8988T (cell line): ENCODE measurements around the gene KNTC1.
"Not testable (repeated sequence)": the region's sequence is repeated elsewhere in the genome, so short reads cannot be mapped to it uniquely, and the experiment has no call there.

ENCODE experiments used
- DNase-seq: peaks from one replicate; pipeline ENCODE4 v3.0.0; 2011

Gene KNTC1

GRCh38 chr12:122513028-122513427 lies 14.0 kb upstream of the KNTC1 start:
- not testable (repeated sequence) for DNase-seq

DNA sequence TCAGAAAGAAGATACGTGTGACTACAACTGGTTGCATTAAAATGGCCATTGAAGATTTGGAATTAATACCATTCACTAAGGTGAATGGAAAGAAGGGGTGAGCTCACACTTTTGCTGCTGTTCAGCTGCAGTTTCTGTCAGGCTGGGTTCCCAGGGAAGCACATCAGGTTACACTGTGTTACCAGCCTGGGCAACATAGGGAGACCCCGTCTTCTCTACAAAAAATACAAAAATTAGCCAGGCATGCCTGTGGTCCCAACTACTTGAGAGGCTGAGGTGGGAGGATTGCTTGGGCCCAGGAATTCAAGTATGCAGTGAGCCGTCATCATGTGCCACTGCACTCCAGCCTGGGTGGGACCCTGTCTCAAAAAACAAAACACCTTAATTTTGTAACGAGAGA lies 13.4 kb upstream of the KNTC1 start:
- no peak for DNase-seq

GRCh38 chr12:122515275-122515674 lies 11.8 kb upstream of the KNTC1 start:
- DNase-seq: no peak

GRCh38 chr12:122516544-122517361 lies 10.3 kb upstream of the KNTC1 start:
- no peak for DNase-seq

- no peak for DNase-seq
Measured at GRCh38 chr12:122517877-122518276, 9.2 kb upstream of the KNTC1 start.

GRCh38 chr12:122518908-122519307 lies 8.1 kb upstream of the KNTC1 start:
- DNase-seq: no peak

DNA sequence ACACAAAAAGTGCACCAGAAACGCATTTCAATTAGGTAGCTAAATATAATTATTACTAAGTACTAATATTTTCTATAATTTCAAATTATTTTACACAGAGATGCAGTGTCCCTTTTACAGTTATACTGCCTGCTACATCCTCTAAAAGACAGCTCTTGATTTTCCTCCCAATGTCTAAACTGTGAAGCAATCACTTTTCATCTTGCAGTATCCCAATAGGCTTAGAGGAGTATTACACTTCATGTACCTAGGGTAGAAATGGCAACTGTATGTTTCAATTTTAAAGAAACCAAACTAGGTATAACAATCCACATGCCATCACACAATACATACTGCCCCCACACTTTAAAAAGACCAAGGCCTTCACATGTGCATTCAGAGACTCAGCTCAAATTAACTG lies 7.6 kb upstream of the KNTC1 start:
- DNase-seq: no peak

- no peak for DNase-seq
Measured at GRCh38 chr12:122520676-122521075, 6.4 kb upstream of the KNTC1 start.

- DNase-seq: no peak
Measured at GRCh38 chr12:122523280-122523679, 3.8 kb upstream of the KNTC1 start.

DNA sequence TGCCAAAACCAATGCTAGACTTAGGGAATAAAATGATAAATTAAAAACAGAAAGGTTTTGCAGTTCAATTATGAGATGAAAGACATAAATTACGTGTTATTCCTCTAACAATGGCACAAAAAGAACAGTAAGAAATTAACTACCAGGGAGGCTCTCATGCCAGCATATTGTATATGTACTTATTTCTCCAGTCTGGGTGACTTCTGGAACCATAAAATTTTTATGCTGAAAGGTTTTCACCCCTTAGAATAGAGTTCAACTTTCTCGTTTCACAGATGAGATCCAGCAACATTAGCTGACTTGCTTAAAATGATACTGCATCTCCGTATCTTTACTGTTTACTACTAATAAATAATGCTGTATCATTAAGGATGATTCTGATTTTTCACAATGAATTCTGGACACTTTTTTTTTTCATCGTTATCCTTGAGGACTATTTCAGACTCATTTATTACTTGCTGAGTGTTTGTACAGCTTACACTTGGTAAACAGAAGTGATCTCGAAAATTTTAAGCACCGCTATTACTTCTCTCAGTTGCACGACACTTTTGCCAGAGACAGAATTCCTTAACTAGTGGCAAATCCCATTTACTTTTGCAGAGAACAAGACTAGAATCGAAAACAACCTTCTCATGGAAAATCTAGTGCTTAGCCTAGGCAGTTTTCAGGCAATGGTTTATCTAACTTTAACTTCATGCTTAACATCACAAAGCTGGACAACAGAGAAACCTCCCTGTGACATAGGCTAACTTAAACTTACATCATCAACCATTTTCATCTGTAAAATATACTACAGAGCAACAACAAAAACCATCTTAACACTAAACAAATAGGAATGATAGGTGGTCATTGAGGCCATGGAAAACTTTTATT lies 3.0 kb upstream of the KNTC1 start:
- DNase-seq: no peak

GRCh38 chr12:122527478-122527944 lies 462 bp downstream of the KNTC1 start:
- no peak for DNase-seq

DNA sequence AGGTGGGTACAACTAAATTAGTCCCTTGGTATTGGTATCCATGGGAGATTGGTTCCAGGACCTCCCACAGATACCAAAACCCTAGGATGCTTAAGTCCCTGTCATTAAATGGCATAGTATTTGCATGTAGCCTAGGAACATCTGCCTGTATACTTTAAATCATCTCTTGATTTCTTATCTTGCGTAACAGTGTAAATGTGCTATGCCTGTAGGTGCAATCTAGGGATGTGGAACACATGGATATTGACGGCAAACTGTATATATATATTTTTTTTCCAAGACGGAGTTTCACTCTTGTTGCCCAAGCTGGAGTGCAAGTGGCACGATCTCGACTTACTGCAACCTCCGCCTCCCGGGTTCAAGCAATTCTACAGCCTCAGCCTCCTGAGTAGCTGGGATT lies 1.5 kb downstream of the KNTC1 start:
- DNase-seq: no peak

GRCh38 chr12:122528992-122529391 lies 1.9 kb downstream of the KNTC1 start:
- DNase-seq: no peak

DNA sequence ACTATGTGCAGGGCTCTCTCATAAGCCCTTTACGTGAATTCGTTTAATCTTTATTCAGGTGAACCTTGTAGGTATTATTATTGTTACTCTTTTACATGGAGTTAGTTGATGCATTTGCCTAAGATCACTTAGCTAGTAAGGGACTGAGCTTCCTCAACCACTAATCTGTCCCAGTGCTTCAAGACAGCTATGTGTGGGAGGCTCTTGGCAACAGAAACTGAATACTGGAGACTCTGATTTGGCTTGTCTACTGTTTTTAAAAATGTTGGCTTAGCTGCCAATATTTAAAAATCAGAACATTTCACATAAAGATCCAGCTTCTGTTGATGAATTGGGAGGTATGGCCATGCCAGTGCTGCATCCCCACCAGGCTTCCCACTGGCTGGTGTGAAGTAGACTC lies 6.8 kb downstream of the KNTC1 start:
- DNase-seq: no peak

DNA sequence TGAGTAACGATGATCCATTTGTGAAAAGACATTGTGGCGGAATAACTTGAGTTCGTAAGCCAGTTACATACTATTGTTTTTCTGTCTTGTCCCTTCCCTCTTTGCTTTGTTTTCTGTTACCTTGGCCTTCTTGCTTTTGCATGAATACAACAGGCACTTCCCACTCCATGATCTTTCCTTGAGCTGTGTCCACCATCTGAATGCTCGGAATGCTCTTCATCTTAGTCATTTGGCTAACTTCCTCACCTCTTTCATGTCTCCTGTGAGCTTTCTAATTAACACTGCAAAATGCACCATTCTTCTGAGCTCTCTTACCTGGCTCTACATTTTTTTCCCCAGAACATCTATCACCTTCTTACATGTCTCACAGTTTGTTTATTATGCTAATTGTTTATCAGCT lies 10.0 kb downstream of the KNTC1 start:
- DNase-seq: no peak

- no peak for DNase-seq
Measured at GRCh38 chr12:122538496-122538895, 11.4 kb downstream of the KNTC1 start.

DNA sequence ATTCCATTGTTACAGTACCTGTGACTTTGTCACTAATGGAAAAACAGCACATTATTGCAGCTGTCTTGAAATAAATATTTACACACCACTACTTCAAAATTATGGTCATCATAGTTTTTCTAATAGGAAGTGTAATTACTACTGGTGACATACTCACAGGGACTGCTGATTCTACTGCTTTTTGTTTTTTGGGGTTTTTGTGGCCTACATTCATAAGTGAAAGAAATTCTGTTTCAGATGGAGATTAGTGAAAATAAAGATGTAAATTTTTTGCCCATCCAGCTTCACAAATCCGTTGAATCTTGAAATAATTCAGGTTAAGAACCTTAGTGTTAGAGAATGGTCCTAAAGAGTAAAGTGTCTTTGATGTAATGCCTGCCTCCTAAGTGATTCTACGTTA lies 17.5 kb downstream of the KNTC1 start:
- no peak for DNase-seq

DNA sequence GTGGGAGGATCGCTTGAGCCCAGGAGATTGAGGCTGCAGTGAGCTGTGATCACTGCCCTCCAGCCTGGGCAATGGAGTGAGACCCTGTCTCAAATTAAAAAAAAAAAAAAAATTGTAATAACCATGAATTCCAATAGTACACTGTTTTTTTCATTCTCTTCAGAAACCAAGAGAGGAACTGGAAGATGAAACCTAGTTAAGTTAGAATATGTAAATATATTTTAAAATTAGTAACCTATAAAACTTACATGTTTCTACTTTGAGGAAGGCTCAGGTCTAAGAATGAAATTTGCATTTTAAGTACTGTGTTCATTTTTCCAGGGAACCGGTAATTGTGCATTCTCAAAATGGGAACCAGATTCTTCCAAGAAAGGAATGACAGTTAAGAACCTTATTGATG lies 18.8 kb downstream of the KNTC1 start:
- DNase-seq: no peak

DNA sequence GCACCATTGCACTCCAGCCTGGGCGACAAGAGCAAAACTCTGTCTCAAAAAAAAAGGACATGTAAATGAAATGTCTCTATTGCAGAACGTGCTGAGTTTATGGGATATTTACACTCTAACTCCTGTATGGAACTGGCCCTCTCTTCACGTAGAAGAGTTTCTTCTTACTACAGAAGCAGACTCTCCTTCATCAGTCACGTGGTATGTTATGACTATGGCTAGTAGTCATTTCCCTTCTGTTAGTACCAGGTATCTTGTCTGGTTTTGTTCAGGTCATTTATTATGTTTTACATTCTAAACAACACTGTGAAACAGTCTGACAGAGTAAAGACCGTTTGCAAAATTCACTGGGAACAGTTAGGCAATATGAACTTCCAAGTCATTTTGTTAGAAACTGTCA lies 20.3 kb downstream of the KNTC1 start:
- DNase-seq: no peak

DNA sequence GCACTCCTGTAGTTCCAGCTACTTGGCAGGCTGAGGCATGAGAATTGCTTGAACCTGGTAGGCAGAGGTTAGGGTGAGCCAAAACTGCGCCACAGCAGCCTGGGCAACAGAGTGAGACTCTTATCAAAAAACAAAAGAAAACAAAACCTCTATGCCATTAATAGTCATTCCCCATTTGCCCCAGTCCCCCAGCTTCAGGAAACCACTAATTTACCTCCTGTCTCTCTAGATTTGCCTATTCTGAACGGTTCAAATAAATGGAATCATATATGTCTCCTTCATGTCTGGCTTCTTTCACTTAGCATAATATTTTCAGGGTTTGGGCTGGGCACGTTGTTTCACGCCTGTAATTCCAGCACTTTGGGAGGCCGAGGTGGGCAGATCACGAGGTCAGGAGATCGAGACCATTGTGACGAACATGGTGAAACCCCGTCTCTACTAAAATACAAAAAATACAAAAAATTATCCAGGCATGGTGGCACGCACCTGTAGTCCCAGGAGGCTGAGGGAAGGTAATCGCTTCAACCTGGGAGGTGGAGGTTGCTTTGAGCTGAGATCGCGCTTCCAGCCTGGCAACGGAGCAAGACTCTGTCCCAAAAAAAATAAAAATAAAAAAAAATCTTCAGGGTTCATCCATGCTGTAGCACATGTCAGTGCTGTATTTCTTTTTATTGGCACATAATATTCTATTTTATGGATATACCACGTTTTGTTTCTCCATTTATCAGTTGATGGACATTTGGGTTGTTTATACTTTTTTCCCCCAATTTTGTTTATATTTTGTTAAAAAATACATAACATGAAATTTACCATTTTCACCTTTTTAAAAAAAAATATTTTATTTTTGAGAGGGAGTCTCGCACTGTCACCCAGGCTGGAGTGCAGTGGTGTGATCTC lies 31.9 kb downstream of the KNTC1 start:
- no peak for DNase-seq

DNA sequence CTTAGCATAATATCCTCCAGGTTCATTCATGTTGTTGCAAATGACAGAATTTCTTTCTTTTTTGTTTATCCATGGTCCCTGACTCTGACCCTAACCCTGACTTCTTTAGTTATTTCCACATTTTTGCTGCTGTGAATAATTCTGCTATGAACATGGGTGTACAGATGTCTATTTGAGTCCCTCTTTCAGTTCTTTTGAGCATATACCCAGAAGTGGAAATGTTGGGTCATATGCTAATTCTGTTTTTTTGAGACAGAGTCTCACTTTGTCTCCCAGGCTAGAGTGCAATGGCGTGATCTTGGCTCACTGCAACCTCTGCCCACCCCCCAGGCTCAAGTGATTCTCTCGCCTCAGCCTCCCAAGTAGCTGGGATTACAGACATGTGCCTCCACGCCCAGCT lies 33.1 kb downstream of the KNTC1 start:
- DNase-seq: no peak

GRCh38 chr12:122563361-122563760 lies 36.3 kb downstream of the KNTC1 start:
- no peak for DNase-seq

DNA sequence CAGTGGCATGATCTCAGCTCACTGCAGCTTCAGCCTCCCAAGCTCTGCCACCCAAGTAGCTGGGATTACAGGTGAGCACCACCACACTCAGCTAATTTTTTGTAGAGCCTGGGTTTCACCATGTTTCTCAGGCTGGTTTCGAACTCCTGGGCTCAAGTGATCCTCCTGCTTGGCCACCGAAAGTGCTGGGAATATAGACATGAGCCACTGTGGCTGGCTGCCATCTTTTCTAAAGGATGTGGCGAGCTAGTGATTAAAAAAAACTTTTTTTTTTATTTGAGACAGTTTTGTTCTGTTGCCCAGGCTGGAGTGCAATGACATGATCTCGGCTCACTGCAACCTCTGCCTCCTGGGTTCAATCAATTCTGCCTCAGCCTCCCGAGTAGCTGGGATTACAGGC lies 39.8 kb downstream of the KNTC1 start:
- not testable (repeated sequence) for DNase-seq
